Kidney (tissue), 14 donors: ENCODE data around the gene TOE1. TPM values are rescaled to one million over a fixed set of nuclear protein-coding genes. Genes with fewer than 3 reads are reported as not detected.

ENCODE experiments used
- DNase-seq, 5 donors: peaks; one replicate each; pipeline ENCODE4 v3.0.0-alpha.2; 2013 to 2020
- FAIRE-seq: peaks from 2 replicates; lab custom pipeline; 2012; peaks lifted over from hg19 to GRCh38; lab: Jason Lieb, UNC
- H3K27ac ChIP-seq, 2 donors: one replicate each; pipeline ENCODE4 v1.7.0; 2013; ENCODE audit warnings: low read depth in 2 of 2, low read length in 2 of 2, inconsistent platforms in 1 of 2
- H3K27me3 ChIP-seq: one replicate; pipeline ENCODE4 v1.7.1; 2013; ENCODE audit warnings: low read length, inconsistent platforms; ENCODE audit not compliant: control insufficient read depth, insufficient read depth
- H3K36me3 ChIP-seq, 3 donors: one replicate each; pipeline versions ENCODE4 v1.7.0 to v1.7.1; 2013; ENCODE audit warnings: low read length in 3 of 3, control low read depth in 1 of 3, inconsistent platforms in 1 of 3; ENCODE audit not compliant: insufficient read depth in 3 of 3, control insufficient read depth in 2 of 3
- H3K4me1 ChIP-seq, 3 donors: one replicate each; pipeline versions ENCODE4 v1.7.0 to v1.7.1; 2013; ENCODE audit warnings: low read length in 3 of 3, inconsistent platforms in 1 of 3, low read depth in 1 of 3; ENCODE audit not compliant: control insufficient read depth in 2 of 3, insufficient read depth in 2 of 3
- H3K4me3 ChIP-seq, 3 donors: one replicate each; pipeline versions ENCODE4 v1.7.0 to v1.8.1; 2013; ENCODE audit warnings: low read length in 3 of 3, control low read depth in 1 of 3, inconsistent platforms in 1 of 3
- H3K9ac ChIP-seq, 3 donors: one replicate each; pipeline versions ENCODE4 v1.7.0 to v1.7.1; 2013; ENCODE audit warnings: low read length in 3 of 3, control low read depth in 1 of 3, inconsistent platforms in 1 of 3
- H3K9me3 ChIP-seq, 3 donors: one replicate each; pipeline versions ENCODE4 v1.7.0 to v1.7.1; 2013; ENCODE audit warnings: low read length in 3 of 3, control low read depth in 1 of 3, inconsistent platforms in 1 of 3; ENCODE audit not compliant: control insufficient read depth in 2 of 3, insufficient read depth in 1 of 3
- CTCF ChIP-seq: IDR thresholded peaks from 3 replicates; pipeline ENCODE4 v1.5.1; 2012; ENCODE audit warnings: mild to moderate bottlenecking, moderate library complexity, borderline replicate concordance; ENCODE audit not compliant: insufficient read depth; ENCODE audit errors: extremely low read depth
- intact Hi-C: fragments of 100-400 bp; cut with DNase I; formaldehyde crosslinking; loops from one replicate; pipeline ENCODE4 v1.11.1; 2022
- polyA plus RNA-seq: library from polyadenylated mRNA; stranded (reverse); fragments of 350-450 nt; fragmentation: Illumina TruSeq; extraction: RNeasy Lipid Tissue Mini Kit (QIAGEN cat#74804); gene quantifications from one replicate; pipeline ENCODE4 v1.2.3, GENCODE V29; 2014; ENCODE audit warnings: low read depth, low replicate concordance; ENCODE audit not compliant: insufficient read depth
- total RNA-seq: library from RNA; stranded (reverse); fragmentation: NEBNext Ultra II Directional; extraction: Animal tissue kit (Norgen Biotek cat#: 25700); gene quantifications from one replicate; pipeline ENCODE4 v1.2.1, GENCODE V29; 2021
- donor health status: control.
- donor health status: control.
- donor health status: control.
- donor health status: control.
- donor health status: control.
- donor health status: DM: yes; HTN: yes; CAD: no.
- donor health status: Normal renal cell carcinoma (clear cell type).

TOE1 gene
- total and polyA plus RNA-seq, 2 donors from 2014 or later = 7.3 to 10.4 TPM

- Histone ChIP-seq H3K36me3 (no peaks in the 10 kb centered on the region), H3K27ac (peak overlapping the region; percentile 92 to 93), H3K4me1 (peaks cover 0 to 10% (median 0%) of the 10 kb centered on the region in 3 donors), H3K4me3 (peak overlapping the region; percentile 65 to 84 (median 81)), H3K9me3 (no peaks in the 10 kb centered on the region), H3K9ac (peak overlapping the region; percentile 62 to 92 (median 90)), H3K27me3 (no peaks in the 10 kb centered on the region)
- no peak for TF ChIP-seq CTCF
- FAIRE-seq (no peak), DNase-seq (peak in 3 of 5 donors; percentile 51 to 77 (median 62))
- intact Hi-C loops = no loop called here
Observed at GRCh38 chr1:45304311-45305081, 35.5 kb upstream of the TOE1 start.

GRCh38 chr1:45305231-45305630 lies 34.7 kb upstream of the TOE1 start:
- Histone ChIP-seq H3K4me3 (no peak overlapping the region), H3K9ac (no peak overlapping the region), H3K27ac (no peak overlapping the region), H3K27me3 (no peaks in the 10 kb centered on the region), H3K9me3 (no peaks in the 10 kb centered on the region), H3K4me1 (peaks cover 0 to 10% (median 0%) of the 10 kb centered on the region in 3 donors), H3K36me3 (no peaks in the 10 kb centered on the region)
- DNase-seq (no peak), FAIRE-seq (no peak)
- intact Hi-C loops = no loop called here
- no peak for TF ChIP-seq CTCF

- H3K27me3 ChIP-seq = no peaks in the 10 kb centered on the region
- H3K27ac ChIP-seq = no peak overlapping the region
- intact Hi-C loops = no loop called here
- H3K36me3 ChIP-seq = no peaks in the 10 kb centered on the region
- H3K9ac ChIP-seq = no peak overlapping the region
- no peak for DNase-seq
- peaks cover 0 to 10% (median 0%) of the 10 kb centered on the region in 3 donors for H3K4me1 ChIP-seq
- no peak for TF ChIP-seq CTCF
- no peak for FAIRE-seq
- H3K4me3 ChIP-seq = no peak overlapping the region
- no peaks in the 10 kb centered on the region for H3K9me3 ChIP-seq
Observed at GRCh38 chr1:45306319-45306718, 33.7 kb upstream of the TOE1 start.
